HL-60 (cell line): ENCODE data around the gene SPATS2L.

ENCODE experiments used
- POLR2AphosphoS5 ChIP-seq: IDR thresholded peaks from 2 replicates; pipeline ENCODE4 v1.6.1; 2012; ENCODE audit warnings: low read depth
- TF ChIP-seq, protein P1 (sequence below): IDR thresholded peaks from one replicate; pipeline ENCODE4 v1.5.1; 2011; ENCODE audit warnings: low read length, control low read depth, inconsistent platforms; ENCODE audit not compliant: insufficient read depth
- TF ChIP-seq, protein P2 (sequence below): IDR thresholded peaks from 2 replicates; pipeline ENCODE4 v1.6.1; 2012; ENCODE audit warnings: low read depth; ENCODE audit not compliant: insufficient replicate concordance

DNA sequence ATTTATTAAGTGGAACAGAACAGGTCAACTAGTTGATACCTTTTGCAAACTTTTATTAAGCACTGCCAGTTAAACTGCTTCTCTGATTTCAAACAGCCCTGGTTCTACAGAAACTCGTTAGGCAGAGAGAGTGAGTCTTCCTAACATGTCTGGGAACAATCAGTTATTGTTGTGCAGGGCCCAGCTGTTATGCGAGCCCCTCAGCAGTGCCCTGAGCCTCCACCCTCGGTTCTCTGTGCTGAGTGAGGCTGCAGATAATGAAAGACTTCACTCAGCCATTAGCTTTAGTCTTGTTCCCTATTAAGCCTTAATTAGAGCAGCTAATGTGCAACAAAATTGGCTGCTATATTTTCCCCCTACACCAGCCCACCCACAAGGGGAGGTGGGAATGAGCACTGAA lies 163.7 kb downstream of the SPATS2L start:
- TF ChIP-seq, protein P1, sequence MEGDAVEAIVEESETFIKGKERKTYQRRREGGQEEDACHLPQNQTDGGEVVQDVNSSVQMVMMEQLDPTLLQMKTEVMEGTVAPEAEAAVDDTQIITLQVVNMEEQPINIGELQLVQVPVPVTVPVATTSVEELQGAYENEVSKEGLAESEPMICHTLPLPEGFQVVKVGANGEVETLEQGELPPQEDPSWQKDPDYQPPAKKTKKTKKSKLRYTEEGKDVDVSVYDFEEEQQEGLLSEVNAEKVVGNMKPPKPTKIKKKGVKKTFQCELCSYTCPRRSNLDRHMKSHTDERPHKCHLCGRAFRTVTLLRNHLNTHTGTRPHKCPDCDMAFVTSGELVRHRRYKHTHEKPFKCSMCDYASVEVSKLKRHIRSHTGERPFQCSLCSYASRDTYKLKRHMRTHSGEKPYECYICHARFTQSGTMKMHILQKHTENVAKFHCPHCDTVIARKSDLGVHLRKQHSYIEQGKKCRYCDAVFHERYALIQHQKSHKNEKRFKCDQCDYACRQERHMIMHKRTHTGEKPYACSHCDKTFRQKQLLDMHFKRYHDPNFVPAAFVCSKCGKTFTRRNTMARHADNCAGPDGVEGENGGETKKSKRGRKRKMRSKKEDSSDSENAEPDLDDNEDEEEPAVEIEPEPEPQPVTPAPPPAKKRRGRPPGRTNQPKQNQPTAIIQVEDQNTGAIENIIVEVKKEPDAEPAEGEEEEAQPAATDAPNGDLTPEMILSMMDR: no peak
- TF ChIP-seq, protein P2, sequence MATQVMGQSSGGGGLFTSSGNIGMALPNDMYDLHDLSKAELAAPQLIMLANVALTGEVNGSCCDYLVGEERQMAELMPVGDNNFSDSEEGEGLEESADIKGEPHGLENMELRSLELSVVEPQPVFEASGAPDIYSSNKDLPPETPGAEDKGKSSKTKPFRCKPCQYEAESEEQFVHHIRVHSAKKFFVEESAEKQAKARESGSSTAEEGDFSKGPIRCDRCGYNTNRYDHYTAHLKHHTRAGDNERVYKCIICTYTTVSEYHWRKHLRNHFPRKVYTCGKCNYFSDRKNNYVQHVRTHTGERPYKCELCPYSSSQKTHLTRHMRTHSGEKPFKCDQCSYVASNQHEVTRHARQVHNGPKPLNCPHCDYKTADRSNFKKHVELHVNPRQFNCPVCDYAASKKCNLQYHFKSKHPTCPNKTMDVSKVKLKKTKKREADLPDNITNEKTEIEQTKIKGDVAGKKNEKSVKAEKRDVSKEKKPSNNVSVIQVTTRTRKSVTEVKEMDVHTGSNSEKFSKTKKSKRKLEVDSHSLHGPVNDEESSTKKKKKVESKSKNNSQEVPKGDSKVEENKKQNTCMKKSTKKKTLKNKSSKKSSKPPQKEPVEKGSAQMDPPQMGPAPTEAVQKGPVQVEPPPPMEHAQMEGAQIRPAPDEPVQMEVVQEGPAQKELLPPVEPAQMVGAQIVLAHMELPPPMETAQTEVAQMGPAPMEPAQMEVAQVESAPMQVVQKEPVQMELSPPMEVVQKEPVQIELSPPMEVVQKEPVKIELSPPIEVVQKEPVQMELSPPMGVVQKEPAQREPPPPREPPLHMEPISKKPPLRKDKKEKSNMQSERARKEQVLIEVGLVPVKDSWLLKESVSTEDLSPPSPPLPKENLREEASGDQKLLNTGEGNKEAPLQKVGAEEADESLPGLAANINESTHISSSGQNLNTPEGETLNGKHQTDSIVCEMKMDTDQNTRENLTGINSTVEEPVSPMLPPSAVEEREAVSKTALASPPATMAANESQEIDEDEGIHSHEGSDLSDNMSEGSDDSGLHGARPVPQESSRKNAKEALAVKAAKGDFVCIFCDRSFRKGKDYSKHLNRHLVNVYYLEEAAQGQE: no peak
- TF ChIP-seq POLR2AphosphoS5: no peak
